SK-N-DZ (cell line): ENCODE measurements around the gene CPED1.
"Not testable (repeated sequence)": the region's sequence is repeated elsewhere in the genome, so short reads cannot be mapped to it uniquely, and the experiment has no call there.

ENCODE experiments used
- DNase-seq: peaks from one replicate; pipeline ENCODE4 v3.0.0-alpha.2; 2015; ENCODE audit warnings: low spot score

The CPED1 gene

GRCh38 chr7:121084748-121085336 is 96.3 kb downstream of the CPED1 start:
- no peak for DNase-seq

- DNase-seq = no peak
Observed at GRCh38 chr7:121085922-121086321, 97.4 kb downstream of the CPED1 start.

- no peak for DNase-seq
Observed at GRCh38 chr7:121088870-121089269, 100.4 kb downstream of the CPED1 start.

- DNase-seq = no peak
Observed at GRCh38 chr7:121094829-121095228, 106.3 kb downstream of the CPED1 start.

- peak; percentile 18 for DNase-seq
Observed at GRCh38 chr7:121097577-121097976, 109.1 kb downstream of the CPED1 start.

DNA sequence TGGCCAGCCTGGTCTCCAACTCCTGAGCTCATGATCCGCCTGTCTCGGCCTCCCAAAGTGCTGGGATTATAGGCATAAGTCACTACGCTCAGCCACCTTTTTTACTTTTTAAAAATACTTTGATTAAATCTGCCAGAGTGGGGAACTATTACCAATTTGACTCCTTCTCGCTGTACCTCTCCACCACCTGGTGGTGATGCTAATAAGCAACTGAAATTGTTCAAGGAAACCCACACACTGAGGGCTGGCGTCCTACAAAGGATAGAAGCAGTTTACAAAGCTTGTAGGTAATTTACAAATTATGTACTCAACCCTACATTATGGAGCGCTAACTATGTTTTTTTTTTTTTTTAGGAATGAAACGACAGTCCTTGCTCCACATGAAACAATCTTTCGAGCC is 111.1 kb downstream of the CPED1 start:
- DNase-seq = no peak

DNA sequence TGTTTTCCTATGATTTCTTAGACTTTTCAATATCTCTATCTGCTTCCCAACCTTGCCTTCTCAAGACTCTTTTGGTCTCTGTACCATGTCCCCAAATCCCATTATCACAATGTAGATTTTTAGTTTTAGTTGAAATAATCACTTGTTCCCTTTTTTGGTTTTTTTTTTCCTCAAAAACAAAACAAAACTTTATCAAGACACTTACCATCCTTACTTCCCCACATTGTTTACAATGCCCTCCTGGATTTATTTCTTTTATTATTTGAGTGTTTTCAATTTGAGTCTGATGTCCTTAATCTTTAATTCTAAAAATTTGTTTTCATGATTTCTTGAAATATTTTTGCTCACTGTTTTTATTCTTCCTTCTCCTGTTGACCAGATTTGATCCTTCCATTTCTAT is 112.6 kb downstream of the CPED1 start:
- no peak for DNase-seq

DNA sequence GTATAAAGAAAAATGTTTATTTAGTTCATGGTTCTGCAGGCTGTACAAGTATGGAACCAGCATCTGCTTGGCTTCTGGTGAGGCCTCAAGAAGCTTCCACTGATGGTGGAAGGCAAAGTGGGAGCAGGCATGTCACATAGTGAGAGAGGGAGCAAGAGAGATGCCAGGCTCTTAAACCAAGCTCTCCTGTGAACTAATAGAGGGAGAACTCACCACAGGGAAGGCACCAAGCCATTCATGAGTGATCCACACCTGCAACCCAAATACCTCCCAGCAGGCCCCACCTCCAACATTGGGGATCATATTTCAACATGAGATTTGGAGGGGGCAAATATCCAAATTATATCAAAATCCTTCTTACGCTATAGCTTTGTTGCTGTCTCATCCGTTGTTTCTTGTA is 113.1 kb downstream of the CPED1 start:
- DNase-seq = no peak

GRCh38 chr7:121102619-121103018 is 114.1 kb downstream of the CPED1 start:
- DNase-seq = no peak

DNA sequence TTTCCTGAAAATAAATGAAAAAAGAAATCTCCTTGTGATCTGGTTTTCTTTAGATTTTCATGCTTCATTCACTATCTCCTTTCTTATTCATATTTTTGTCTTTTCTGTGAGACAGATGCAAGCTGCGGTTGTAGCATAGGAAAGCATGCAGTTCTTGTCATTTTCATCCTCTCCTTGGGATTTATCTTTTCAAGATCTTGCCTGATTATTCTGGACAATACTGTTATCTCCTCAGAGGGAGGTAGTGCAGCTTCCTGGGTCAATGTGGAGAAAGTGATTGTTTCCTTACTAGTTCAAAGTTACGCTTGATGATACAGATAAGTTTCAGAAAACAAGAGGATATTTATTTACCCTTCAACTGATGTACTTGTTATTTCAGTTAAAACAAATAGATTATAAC is 114.6 kb downstream of the CPED1 start:
- DNase-seq = no peak

GRCh38 chr7:121103579-121103978 is 115.1 kb downstream of the CPED1 start:
- DNase-seq = no peak

DNA sequence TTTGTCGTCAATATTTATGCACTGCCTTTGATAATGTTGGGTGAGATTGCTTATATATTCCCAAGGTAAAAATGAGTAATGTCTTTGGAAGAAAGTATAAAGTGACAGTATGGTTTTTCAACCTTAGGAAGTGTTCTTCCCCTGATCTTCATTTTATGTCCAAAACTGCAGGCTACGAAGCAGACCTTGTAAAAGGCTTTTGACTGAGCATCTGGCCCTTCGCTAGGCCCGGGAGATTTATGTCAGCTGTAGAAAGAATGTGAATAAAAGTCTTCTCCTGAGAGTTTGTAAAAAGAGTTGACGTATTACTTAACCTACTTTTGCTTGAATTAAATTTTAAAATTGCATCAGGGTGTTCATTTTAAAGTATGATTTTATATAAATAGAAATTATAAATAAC is 116.8 kb downstream of the CPED1 start:
- DNase-seq = no peak

DNA sequence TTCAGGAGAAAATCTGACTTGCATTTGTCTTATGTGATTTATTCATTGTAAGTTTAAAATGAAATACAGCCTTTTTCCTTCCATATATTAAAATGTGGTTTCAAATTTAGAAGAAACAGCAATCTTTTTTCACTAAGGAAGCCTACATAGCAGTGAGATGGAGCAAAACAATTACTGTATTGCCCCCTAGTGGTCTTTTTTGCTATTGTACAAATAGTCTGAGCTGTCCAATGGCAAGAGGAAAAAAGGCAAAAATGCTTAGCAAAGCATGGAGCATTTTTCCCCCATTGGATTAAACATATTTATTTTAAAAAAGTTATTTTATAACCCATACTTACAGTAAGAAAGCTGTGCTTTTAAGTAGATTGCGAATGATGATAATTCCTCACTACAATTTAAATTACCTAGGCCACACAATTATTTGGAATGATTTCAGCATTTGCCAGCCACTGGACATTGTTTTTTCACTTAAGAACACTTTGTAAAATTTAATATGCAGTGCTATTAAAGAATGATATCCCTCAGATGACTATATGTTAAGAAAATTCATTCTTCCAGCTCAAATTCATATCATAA is 119.5 kb downstream of the CPED1 start:
- peak; percentile 53 for DNase-seq

- no peak for DNase-seq
Observed at GRCh38 chr7:121109145-121109544, 120.6 kb downstream of the CPED1 start.

GRCh38 chr7:121113288-121113687 is 124.8 kb downstream of the CPED1 start:
- DNase-seq = no peak

DNA sequence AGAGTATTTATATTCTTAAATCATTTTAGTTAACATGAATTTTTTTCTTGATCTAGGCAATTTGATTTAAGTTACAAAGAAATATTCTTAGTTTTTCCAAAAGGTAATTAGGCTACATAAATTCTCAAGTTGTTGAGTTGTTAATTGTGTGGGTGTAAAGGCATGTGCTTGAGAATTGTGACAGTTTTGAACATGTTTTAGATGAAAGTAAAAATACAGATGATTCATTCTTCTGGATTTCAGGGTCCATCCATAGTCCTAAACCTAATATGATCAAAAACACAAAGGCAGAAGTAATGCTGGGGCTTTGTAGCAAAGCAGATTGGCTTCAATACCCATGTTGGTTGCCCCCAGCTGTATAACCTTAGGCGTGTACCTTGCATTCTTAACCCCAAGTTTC is 127.9 kb downstream of the CPED1 start:
- DNase-seq = no peak

GRCh38 chr7:121119047-121119446 is 130.5 kb downstream of the CPED1 start:
- no peak for DNase-seq

- DNase-seq = no peak
Observed at GRCh38 chr7:121123032-121123431, 134.5 kb downstream of the CPED1 start.

DNA sequence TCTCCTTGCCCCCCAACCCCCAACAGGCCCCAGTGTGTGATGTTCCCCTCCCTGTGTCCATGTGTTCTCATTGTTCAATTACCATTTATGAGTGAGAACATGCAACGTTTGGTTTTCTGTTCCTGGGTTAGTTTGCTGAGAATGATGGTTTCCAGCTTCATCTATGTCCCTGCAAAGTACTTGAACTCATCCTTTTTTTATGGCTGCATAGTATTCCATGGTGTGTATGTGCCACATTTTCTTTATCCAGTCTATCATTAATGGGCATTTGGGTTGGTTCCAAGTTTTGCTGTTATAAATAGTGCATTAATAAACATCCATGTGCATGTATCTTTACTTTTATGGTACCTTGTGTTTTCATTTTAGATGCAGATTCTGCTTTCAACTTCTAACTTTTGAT is 136.9 kb downstream of the CPED1 start:
- DNase-seq = not testable (repeated sequence)

DNA sequence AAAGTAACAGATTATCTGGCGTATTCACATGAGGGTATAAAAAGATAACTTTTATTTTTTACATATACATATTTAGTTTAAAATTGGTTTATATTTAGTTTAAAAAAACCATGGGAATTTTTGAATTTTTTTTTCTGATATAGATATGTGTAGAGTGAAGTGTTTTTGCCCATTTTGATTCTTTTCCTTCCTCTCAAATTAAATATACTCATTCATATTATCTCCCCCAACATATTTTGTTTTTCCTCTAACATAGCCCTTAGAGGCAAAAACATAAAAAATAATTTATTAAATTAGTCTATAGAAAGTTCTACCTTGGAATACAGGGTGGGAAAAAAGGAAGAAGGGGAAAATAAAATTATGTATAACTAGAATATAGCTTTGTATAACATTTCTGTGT is 137.7 kb downstream of the CPED1 start:
- DNase-seq = no peak

DNA sequence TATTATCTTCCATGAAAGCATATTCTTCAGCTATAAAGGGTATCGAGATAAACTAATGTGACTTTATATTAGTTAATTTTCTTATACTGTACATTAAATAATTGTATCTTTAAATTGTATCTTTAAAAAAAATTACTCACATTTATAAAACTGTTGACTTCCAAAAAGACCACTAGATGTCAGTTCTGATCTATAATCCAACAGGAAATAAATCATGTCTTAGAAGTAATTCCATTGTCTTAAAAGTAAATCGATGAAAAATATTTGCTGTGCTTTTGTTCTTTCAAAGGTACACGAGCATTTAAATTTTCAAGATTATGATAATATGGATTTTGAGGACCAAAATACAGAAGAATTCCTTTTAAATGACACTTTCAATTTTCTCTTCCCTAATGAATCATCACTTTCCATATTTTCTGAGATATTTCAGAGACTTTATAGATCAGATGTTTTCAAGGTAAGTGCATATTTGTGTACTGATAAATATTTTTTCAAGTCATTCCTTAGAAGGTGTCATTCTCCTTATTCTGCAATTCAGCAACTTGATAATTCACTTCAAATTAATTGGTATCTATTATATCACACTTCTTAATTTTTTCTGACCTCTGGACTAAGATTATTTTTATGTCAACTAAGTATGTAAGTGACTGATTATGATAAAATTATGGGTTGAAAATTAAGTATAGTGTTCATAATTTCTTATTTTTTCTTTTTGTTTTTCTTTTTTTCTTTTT is 138.5 kb downstream of the CPED1 start:
- DNase-seq = no peak

GRCh38 chr7:121132940-121133339 is 144.4 kb downstream of the CPED1 start:
- no peak for DNase-seq

DNA sequence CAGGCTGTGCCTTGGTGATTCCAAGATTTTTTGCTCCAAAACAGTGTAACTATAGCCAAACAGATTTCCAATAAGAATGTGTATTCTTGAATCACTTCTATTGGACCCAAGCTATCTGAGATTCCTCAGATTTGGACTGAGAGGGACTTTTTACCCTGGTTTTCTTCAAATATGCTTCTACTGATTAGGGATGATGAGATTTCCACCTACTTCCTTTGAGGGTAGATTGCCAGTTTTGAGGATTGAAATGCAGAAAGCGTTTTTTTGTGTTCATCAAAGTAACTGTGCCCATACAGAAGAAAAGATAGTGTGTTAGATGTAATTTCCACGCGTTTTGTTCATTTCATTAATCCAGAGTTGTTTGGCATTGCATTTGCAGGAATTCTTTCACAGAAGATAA is 144.9 kb downstream of the CPED1 start:
- DNase-seq = no peak
